ENCODE data around the gene NDUFAF2. TPM values are rescaled to one million over a fixed set of nuclear protein-coding genes. Genes with fewer than 3 reads are reported as not detected.
"Not testable (repeated sequence)": the region's sequence is repeated elsewhere in the genome, so short reads cannot be mapped to it uniquely, and the experiment has no call there.

The NDUFAF2 gene
- total RNA-seq, 4 donors from 2014 or later, result 25.9 to 39.0 (median 27.0) TPM

GRCh38 chr5:61084658-61085057 lies 139.7 kb downstream of the NDUFAF2 start:
- ATAC-seq (ENCODE audit: low FRiP score), result no peak
- TF ChIP-seq, protein P1, sequence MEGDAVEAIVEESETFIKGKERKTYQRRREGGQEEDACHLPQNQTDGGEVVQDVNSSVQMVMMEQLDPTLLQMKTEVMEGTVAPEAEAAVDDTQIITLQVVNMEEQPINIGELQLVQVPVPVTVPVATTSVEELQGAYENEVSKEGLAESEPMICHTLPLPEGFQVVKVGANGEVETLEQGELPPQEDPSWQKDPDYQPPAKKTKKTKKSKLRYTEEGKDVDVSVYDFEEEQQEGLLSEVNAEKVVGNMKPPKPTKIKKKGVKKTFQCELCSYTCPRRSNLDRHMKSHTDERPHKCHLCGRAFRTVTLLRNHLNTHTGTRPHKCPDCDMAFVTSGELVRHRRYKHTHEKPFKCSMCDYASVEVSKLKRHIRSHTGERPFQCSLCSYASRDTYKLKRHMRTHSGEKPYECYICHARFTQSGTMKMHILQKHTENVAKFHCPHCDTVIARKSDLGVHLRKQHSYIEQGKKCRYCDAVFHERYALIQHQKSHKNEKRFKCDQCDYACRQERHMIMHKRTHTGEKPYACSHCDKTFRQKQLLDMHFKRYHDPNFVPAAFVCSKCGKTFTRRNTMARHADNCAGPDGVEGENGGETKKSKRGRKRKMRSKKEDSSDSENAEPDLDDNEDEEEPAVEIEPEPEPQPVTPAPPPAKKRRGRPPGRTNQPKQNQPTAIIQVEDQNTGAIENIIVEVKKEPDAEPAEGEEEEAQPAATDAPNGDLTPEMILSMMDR (IDR thresholded peaks at IDR 0.05), result no peak
- DNase-seq (ENCODE audit: low spot score), result no peak

GRCh38 chr5:61085885-61086284 lies 140.9 kb downstream of the NDUFAF2 start:
- TF ChIP-seq, protein P1 (IDR thresholded peaks at IDR 0.05), result no peak
- DNase-seq (ENCODE audit: low spot score) (no peak), ATAC-seq (ENCODE audit: low FRiP score) (no peak)

DNA sequence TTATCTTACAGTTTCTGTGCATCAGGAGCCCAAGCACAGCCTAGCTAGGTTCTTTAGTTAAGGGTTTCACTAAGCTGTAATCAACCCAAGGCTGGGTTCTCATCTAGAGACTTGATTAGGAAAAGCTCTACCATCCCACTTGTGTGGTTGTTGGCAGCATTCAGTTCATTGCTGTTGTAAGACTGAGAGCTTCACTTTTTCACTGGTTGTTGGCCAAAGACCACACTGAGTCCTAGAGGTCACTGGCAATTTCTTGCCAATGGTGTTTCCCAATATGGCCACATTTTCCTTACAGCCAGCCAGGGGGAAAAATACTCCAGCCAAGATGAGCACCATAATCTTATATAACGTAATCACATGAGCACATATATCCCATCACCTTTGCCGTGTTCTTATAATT lies 142.9 kb downstream of the NDUFAF2 start:
- TF ChIP-seq, protein P1 (IDR thresholded peaks at IDR 0.05), result no peak
- ATAC-seq (ENCODE audit: low FRiP score), result no peak
- no peak for DNase-seq (ENCODE audit: low spot score)

GRCh38 chr5:61089351-61089750 lies 144.3 kb downstream of the NDUFAF2 start:
- TF ChIP-seq, protein P1 (IDR thresholded peaks at IDR 0.05), result no peak
- ATAC-seq (ENCODE audit: low FRiP score), result no peak
- no peak for DNase-seq (ENCODE audit: low spot score)

DNA sequence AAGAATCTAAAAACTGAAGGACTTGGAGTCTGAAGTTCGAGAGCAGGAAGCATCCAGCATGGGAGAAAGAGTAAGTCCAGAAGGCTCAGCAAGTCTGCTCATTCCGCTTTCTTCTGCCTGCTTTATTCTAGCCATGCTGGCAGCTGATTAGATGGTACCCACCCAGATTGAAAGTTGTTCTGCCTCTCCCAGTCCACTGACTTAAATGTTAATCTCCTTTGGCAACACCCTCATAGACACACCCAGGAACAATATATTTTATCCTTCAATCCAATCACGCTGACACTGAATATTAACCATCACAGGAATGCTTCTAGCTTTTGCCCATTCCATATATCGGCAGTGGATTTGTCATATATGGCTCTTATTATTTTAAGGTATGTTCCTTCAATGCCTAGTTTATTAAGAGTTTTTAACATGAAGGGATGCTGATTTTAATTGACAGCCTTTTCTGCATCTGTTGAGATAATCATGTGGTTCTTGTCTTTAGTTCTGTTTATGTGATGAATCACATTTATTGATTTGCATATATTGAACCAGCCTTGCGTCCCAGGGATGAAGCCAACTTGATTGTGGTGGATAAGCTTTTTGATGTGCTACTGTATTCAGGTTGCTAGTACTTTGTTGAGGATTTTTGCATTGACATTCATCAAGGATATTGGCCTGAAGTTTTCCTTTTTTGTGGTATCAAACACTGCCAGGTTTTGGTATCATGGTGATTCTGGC lies 148.2 kb downstream of the NDUFAF2 start:
- not testable (repeated sequence) for ATAC-seq (ENCODE audit: low FRiP score); DNase-seq (ENCODE audit: low spot score)

GRCh38 chr5:61097465-61097864 lies 152.5 kb downstream of the NDUFAF2 start:
- ATAC-seq (ENCODE audit: low FRiP score), result no peak
- TF ChIP-seq, protein P1 (IDR thresholded peaks at IDR 0.05), result no peak

DNA sequence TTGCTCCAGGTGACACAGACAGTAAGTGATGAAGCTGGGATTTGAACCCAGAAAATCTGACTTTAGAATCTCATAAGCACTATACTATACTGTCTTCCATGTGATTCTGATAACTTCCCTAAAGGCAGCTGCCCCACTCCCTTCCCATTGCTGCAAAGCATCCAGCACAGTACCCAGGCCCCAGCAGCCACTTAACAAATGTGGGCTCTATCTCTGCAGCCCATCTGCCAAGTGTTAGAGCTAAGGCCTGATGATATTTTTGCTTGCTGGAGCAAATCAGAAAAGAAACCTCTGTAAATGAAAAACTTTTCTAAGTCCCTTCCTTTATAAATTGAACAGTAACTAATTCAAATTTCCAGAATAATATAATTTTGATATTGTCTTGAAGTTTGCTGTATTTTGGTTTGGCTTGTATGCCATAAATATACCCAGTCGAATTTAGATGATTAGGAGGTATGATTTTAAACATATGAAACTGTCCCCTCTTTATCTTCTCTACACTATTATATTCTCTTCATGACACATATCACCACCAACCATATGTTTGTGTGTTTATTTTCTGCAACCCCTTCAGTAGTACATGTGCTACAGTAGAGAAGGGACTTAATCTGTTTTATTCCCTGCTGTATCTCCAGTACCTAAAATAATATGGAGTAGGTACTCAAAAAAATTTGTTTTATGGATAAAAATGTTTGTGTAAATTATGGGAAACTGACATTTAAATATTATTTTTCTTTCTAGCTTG lies 153.4 kb downstream of the NDUFAF2 start:
- TF ChIP-seq, protein P1 (IDR thresholded peaks at IDR 0.05), result no peak
- ATAC-seq (ENCODE audit: low FRiP score), result no peak

More at GRCh38 chr5:61097465-61097864, 152.5 kb downstream of the NDUFAF2 start:
- DNase-seq (ENCODE audit: low spot score), result no peak

More for the DNA sequence above, 153.4 kb downstream of the NDUFAF2 start:
- no peak for DNase-seq (ENCODE audit: low spot score)

All from omental fat pad (tissue), 4 donors.